ENCODE measurements around the gene RASSF3.

The RASSF3 gene

GRCh38 chr12:64736771-64737170, 126.5 kb downstream of the RASSF3 start:
- no peaks in the 10 kb centered on the region for H3F3A ChIP-seq (ENCODE audit: insufficient read depth, low read length)
- no peaks in the 10 kb centered on the region for H3K79me2 ChIP-seq (ENCODE audit: insufficient read depth, low read length)
- H3K4me2 ChIP-seq (ENCODE audit: low read length), result no peak overlapping the region
- no peaks in the 10 kb centered on the region for H3K4me1 ChIP-seq (ENCODE audit: insufficient read depth, low read length, severe bottlenecking)
- no peak for TF ChIP-seq EZH2 (IDR thresholded peaks at IDR 0.05; ENCODE audit: borderline replicate concordance, low read length)
- TF ChIP-seq CTCF (IDR thresholded peaks at IDR 0.05; ENCODE audit: low read length), result no peak
- no peaks in the 10 kb centered on the region for H3K9me2 ChIP-seq (ENCODE audit: low read depth, low read length)
- no peaks in the 10 kb centered on the region for H4K20me1 ChIP-seq (ENCODE audit: insufficient read depth, low read length)
- no peak overlapping the region for H3K4me3 ChIP-seq (ENCODE audit: low read depth, low read length, poor library complexity, severe bottlenecking)
- no peaks in the 10 kb centered on the region for H3K27me3 ChIP-seq (ENCODE audit: insufficient read depth, low read length)
- H3K36me3 ChIP-seq (ENCODE audit: insufficient read depth, low read length), result peaks cover 59% of the 10 kb centered on the region
- H2AFZ ChIP-seq (ENCODE audit: low read length), result no peak overlapping the region
- H3K9me3 ChIP-seq (ENCODE audit: low read length), result no peaks in the 10 kb centered on the region
- H3K9ac ChIP-seq (ENCODE audit: low read length), result no peak overlapping the region
- no peak overlapping the region for H3K27ac ChIP-seq (ENCODE audit: low read depth, low read length, poor library complexity, severe bottlenecking)

- H3K27ac ChIP-seq (ENCODE audit: low read depth, low read length, poor library complexity, severe bottlenecking), result no peak overlapping the region
- H3K4me2 ChIP-seq (ENCODE audit: low read length), result no peak overlapping the region
- no peaks in the 10 kb centered on the region for H3K9me2 ChIP-seq (ENCODE audit: low read depth, low read length)
- H3K9me3 ChIP-seq (ENCODE audit: low read length), result no peaks in the 10 kb centered on the region
- H3K36me3 ChIP-seq (ENCODE audit: insufficient read depth, low read length), result peaks cover 64% of the 10 kb centered on the region
- H4K20me1 ChIP-seq (ENCODE audit: insufficient read depth, low read length), result no peaks in the 10 kb centered on the region
- no peaks in the 10 kb centered on the region for H3K4me1 ChIP-seq (ENCODE audit: insufficient read depth, low read length, severe bottlenecking)
- TF ChIP-seq EZH2 (IDR thresholded peaks at IDR 0.05; ENCODE audit: borderline replicate concordance, low read length), result no peak
- no peak for TF ChIP-seq CTCF (IDR thresholded peaks at IDR 0.05; ENCODE audit: low read length)
- H3K4me3 ChIP-seq (ENCODE audit: low read depth, low read length, poor library complexity, severe bottlenecking), result no peak overlapping the region
- no peaks in the 10 kb centered on the region for H3K27me3 ChIP-seq (ENCODE audit: insufficient read depth, low read length)
- no peaks in the 10 kb centered on the region for H3K79me2 ChIP-seq (ENCODE audit: insufficient read depth, low read length)
- no peaks in the 10 kb centered on the region for H3F3A ChIP-seq (ENCODE audit: insufficient read depth, low read length)
- H3K9ac ChIP-seq (ENCODE audit: low read length), result no peak overlapping the region
- H2AFZ ChIP-seq (ENCODE audit: low read length), result no peak overlapping the region
Measured at GRCh38 chr12:64737539-64737938, 127.2 kb downstream of the RASSF3 start.

- H3K79me2 ChIP-seq (ENCODE audit: insufficient read depth, low read length), result no peaks in the 10 kb centered on the region
- H3K36me3 ChIP-seq (ENCODE audit: insufficient read depth, low read length), result peaks cover 77% of the 10 kb centered on the region
- no peak for TF ChIP-seq CTCF (IDR thresholded peaks at IDR 0.05; ENCODE audit: low read length)
- no peak for TF ChIP-seq EZH2 (IDR thresholded peaks at IDR 0.05; ENCODE audit: borderline replicate concordance, low read length)
Measured at GRCh38 chr12:64739778-64740177, 129.5 kb downstream of the RASSF3 start.

More at GRCh38 chr12:64739778-64740177, 129.5 kb downstream of the RASSF3 start:
- H3K4me3 ChIP-seq (ENCODE audit: low read depth, low read length, poor library complexity, severe bottlenecking), result no peak overlapping the region
- no peaks in the 10 kb centered on the region for H4K20me1 ChIP-seq (ENCODE audit: insufficient read depth, low read length)
- no peaks in the 10 kb centered on the region for H3K9me3 ChIP-seq (ENCODE audit: low read length)
- H3K27me3 ChIP-seq (ENCODE audit: insufficient read depth, low read length), result no peaks in the 10 kb centered on the region
- no peak overlapping the region for H3K9ac ChIP-seq (ENCODE audit: low read length)
- no peak overlapping the region for H2AFZ ChIP-seq (ENCODE audit: low read length)
- no peaks in the 10 kb centered on the region for H3F3A ChIP-seq (ENCODE audit: insufficient read depth, low read length)
- H3K4me2 ChIP-seq (ENCODE audit: low read length), result no peak overlapping the region
- H3K9me2 ChIP-seq (ENCODE audit: low read depth, low read length), result no peaks in the 10 kb centered on the region
- H3K4me1 ChIP-seq (ENCODE audit: insufficient read depth, low read length, severe bottlenecking), result no peaks in the 10 kb centered on the region
- H3K27ac ChIP-seq (ENCODE audit: low read depth, low read length, poor library complexity, severe bottlenecking), result no peak overlapping the region
